ENCODE results near the gene FN3K. TPM values are rescaled to one million over a fixed set of nuclear protein-coding genes. Genes with fewer than 3 reads are reported as not detected.

The FN3K gene
- polyA plus RNA-seq, 2 of the 4 experiments (the other 2 are of a cell fraction): 1.3 to 13.2 TPM

GRCh38 chr17:82702231-82702927 is 33.0 kb upstream of the FN3K start:
- FAIRE-seq: no peak
- WGBS (ENCODE audit: missing lambda C conversion rate): 57% methylated on average over 20 of the region's 20 CpGs
- ChIA-PET CTCF (no interaction called here), POLR2A (no interaction called here)
- 0 out of 6 replicates have a peak overlapping the region, but pooled peaks of 1 of the 2 experiments have one; percentile 10 for H3K27ac ChIP-seq
- no peak overlapping the region for H3K4me3 ChIP-seq
- H3K4me2 ChIP-seq: peak overlapping the region; percentile 33
- peak in 1 of 2 experiments; percentile 39 for DNase-seq (ENCODE audit: low read depth in 1 of 2, low spot score in 1 of 2)
- no peak for ATAC-seq
- H3K9me3 ChIP-seq: no peaks in the 10 kb centered on the region
- TF ChIP-seq RAD21 (conservative IDR thresholded peaks at IDR 0.05 in 1 of 2, IDR thresholded peaks at IDR 0.05 in 1 of 2) (peak; percentile 20 to 29; a peak in 1 of 5 replicates), HMGXB4 (CRISPR knock-in tag; IDR thresholded peaks at IDR 0.05; ENCODE audit: borderline replicate concordance) (no peak), HEYL (CRISPR knock-in tag; IDR thresholded peaks at IDR 0.05) (no peak), EP300 (IDR thresholded peaks at IDR 0.05) (no peak), SMC3 (IDR thresholded peaks at IDR 0.05) (0 out of 3 replicates have a peak, but pooled peaks have one; percentile 19), RNF2 (IDR thresholded peaks at IDR 0.05; ENCODE audit: borderline replicate concordance, low read depth) (no peak), SREBF2 (IDR thresholded peaks at IDR 0.05) (no peak), PBX3 (IDR thresholded peaks at IDR 0.05) (no peak), HOXA7 (CRISPR knock-in tag; IDR thresholded peaks at IDR 0.05) (no peak)
- H3K4me1 ChIP-seq: peaks cover 29% of the 10 kb centered on the region

- ChIA-PET POLR2A (no interaction called here), CTCF (interaction anchor here (1.2 kb wide), 2 partner anchors 12 to 72 kb away, joined by 3 read pairs; no protein-coding TSS in a partner anchor)
- DNase-seq (ENCODE audit: low read depth in 1 of 2, low spot score in 1 of 2) (no peak), FAIRE-seq (no peak), ATAC-seq (no peak)
- no peaks in the 10 kb centered on the region for H3K9me3 ChIP-seq
- TF ChIP-seq BHLHE40 (IDR thresholded peaks at IDR 0.05; ENCODE audit: low read depth, low read length) (no peak), JUNB (IDR thresholded peaks at IDR 0.05) (no peak)
- no peak overlapping the region for H3K4me3 ChIP-seq
- no peak overlapping the region for H3K27ac ChIP-seq
- peaks cover 26% of the 10 kb centered on the region for H3K4me1 ChIP-seq
- 86% methylated on average over 24 of the region's 26 CpGs for WGBS (ENCODE audit: missing lambda C conversion rate)
- H3K4me2 ChIP-seq: no peak overlapping the region
Observed at GRCh38 chr17:82703036-82703745, 32.2 kb upstream of the FN3K start.

- CTCF ChIA-PET: interaction anchor here (0.6 to 1.2 kb wide), 4 partner anchors 8 to 71 kb away, joined by 3 read pairs; no protein-coding TSS in a partner anchor
- WGBS (ENCODE audit: missing lambda C conversion rate): 75% methylated on average over 38 of the region's 38 CpGs
Observed at GRCh38 chr17:82703935-82704865, 31.2 kb upstream of the FN3K start.

GRCh38 chr17:82704886-82705285 is 30.5 kb upstream of the FN3K start:
- ATAC-seq (no peak), FAIRE-seq (no peak), DNase-seq (ENCODE audit: low read depth in 1 of 2, low spot score in 1 of 2) (no peak)
- Histone ChIP-seq H3K4me3 (no peak overlapping the region), H3K27ac (no peak overlapping the region), H3K9me3 (no peaks in the 10 kb centered on the region), H3K4me2 (no peak overlapping the region), H3K4me1 (peaks cover 28% of the 10 kb centered on the region)
- ChIA-PET POLR2A (no interaction called here), CTCF (no interaction called here)
- 82% methylated on average over 12 of the region's 13 CpGs for WGBS (ENCODE audit: missing lambda C conversion rate)
- no peak for TF ChIP-seq JUN (IDR thresholded peaks at IDR 0.05)
- TF ChIP-seq USF2 (IDR thresholded peaks at IDR 0.05): no peak
- TF ChIP-seq NFE2L2 (conservative IDR thresholded peaks at IDR 0.05; ENCODE audit: low read length): no peak
- no peak for TF ChIP-seq POLR2A (IDR thresholded peaks at IDR 0.05; ENCODE audit: low read length)

More at GRCh38 chr17:82703935-82704865, 31.2 kb upstream of the FN3K start:
- Histone ChIP-seq H3K9me3 (no peaks in the 10 kb centered on the region), H3K4me2 (peak overlapping the region; percentile 0; the same call in 1 of the 3 replicates), H3K27ac (no peak overlapping the region), H3K4me1 (peaks cover 31% of the 10 kb centered on the region), H3K4me3 (no peak overlapping the region)
- POLR2A ChIA-PET: no interaction called here
- no peak for ATAC-seq
- FAIRE-seq: no peak
- TF ChIP-seq RNF2 (IDR thresholded peaks at IDR 0.05; ENCODE audit: borderline replicate concordance, low read depth): no peak
- TF ChIP-seq MYC (IDR thresholded peaks at IDR 0.05; ENCODE audit: borderline replicate concordance, low read length): no peak
- DNase-seq (ENCODE audit: low read depth in 1 of 2, low spot score in 1 of 2): no peak
